VCaP (cell line): Measurements from ENCODE around the gene SRCIN1.
A peak's percentile ranks its signal among the peaks of the same experiment; 100 is the strongest.
"Not testable (repeated sequence)": the region's sequence is repeated elsewhere in the genome, so short reads cannot be mapped to it uniquely, and the experiment has no call there.

ENCODE experiments used
- H3K27ac ChIP-seq: fragments of 450-650 bp; 2 replicates; pipeline ENCODE4 v1.5.1; 2017
- TF ChIP-seq, protein P1 (sequence below): fragments of 450-650 bp; conservative IDR thresholded peaks from 2 replicates; pipeline ENCODE4 v1.5.1; 2017; ENCODE audit warnings: mild to moderate bottlenecking, moderate library complexity

Gene SRCIN1

DNA sequence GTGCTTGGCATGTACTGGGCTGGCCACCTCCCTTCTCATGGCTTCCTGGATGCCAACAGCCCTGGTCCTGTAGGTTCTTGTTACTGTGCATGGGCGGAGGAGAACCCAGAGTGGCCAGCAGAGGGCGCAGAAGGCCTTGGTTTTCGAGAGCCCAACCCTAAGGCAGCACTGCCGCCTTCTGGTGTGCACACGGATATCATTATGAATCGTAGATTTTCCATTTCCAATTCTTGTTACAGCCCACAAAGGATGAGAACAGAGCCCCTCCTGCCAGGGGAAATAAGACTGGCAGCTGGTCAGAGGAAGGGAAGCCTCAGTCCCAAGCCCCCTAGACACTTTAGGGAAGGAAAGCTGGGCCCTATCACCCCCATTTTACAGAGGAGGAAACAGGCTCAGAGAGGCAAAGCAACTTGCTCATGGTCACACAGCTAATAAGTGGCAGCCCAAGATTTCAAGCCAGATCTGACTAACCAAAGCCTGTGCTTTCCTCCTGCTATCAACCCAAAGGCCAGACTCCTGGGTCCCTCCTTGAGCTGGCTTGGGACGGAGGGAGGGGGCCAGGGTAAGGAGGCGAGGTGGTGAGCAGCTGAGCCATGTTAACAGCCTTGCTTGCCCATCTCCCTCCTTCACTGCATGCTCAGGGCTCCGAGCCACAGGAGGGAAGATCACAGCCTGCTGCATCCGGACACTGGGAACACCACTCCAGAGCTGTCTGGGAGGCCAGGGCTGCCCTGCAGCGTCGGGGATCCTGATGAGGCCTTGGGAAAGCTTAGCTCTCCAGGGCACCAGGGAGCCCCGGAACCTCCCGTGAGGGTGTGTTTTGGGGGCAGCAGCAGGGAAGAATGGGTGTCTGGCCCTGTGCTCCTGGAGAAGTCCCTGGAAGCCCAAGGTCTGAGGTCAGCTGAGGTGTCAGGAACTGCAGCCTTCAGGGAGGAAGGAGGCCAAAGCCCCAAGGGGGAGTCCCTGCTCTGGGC lies 113.4 kb downstream of the SRCIN1 start:
- TF ChIP-seq, protein P1, sequence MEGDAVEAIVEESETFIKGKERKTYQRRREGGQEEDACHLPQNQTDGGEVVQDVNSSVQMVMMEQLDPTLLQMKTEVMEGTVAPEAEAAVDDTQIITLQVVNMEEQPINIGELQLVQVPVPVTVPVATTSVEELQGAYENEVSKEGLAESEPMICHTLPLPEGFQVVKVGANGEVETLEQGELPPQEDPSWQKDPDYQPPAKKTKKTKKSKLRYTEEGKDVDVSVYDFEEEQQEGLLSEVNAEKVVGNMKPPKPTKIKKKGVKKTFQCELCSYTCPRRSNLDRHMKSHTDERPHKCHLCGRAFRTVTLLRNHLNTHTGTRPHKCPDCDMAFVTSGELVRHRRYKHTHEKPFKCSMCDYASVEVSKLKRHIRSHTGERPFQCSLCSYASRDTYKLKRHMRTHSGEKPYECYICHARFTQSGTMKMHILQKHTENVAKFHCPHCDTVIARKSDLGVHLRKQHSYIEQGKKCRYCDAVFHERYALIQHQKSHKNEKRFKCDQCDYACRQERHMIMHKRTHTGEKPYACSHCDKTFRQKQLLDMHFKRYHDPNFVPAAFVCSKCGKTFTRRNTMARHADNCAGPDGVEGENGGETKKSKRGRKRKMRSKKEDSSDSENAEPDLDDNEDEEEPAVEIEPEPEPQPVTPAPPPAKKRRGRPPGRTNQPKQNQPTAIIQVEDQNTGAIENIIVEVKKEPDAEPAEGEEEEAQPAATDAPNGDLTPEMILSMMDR: peak; percentile 66
- not testable (repeated sequence) for H3K27ac ChIP-seq

DNA sequence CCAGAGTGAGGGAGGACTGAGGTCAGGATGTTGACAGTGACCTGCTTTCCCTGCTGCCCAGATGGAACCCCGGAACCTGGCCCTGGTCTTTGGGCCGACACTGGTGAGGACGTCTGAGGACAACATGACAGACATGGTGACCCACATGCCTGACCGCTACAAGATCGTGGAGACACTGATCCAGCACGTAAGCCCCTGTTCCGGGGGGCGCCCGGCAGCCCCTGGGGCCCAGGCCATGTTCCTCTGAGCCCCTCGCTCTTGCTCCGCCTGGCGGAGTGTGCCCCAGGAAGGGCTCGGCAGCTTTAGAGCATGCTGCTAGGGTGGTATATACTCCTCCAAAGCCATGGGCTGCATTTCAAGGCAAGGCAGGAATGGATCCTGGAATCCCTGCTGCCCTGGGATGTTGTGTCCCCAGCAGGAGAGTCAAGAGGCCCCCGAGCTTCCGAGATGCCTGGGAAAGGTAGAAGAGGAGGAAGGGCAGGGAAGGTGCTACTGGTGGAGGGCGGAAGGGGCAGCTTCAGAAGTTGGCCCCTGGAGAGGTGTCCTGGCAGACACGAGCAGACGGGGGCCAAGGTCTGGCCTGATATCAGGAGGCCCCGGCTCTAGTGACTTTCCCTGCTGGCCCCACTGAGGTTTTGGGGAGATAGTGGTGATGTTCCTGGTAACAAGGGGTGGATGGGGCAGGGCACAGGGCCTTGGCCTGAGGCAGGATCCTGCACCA lies 114.2 kb downstream of the SRCIN1 start:
- not testable (repeated sequence) for H3K27ac ChIP-seq

DNA sequence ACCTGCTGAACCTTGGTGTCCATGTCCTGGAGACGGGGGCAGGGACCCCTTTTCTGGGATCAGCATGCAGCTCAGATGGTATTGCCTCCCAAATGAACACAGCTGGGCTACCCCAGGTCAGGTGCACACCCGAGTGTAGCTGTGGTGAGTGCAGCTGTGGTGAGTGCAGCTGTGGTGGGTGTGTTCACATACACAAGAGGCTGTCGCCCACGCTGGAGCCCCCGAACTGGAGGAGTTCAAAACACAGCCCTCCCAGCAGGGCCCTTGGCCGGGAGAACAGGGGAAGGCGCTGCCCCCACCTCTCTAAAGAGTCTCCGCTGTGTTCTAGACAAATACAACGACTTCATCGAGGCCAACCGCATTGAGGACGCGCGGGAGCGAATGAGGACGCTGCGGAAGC lies 116.0 kb downstream of the SRCIN1 start:
- H3K27ac ChIP-seq: not testable (repeated sequence)

DNA sequence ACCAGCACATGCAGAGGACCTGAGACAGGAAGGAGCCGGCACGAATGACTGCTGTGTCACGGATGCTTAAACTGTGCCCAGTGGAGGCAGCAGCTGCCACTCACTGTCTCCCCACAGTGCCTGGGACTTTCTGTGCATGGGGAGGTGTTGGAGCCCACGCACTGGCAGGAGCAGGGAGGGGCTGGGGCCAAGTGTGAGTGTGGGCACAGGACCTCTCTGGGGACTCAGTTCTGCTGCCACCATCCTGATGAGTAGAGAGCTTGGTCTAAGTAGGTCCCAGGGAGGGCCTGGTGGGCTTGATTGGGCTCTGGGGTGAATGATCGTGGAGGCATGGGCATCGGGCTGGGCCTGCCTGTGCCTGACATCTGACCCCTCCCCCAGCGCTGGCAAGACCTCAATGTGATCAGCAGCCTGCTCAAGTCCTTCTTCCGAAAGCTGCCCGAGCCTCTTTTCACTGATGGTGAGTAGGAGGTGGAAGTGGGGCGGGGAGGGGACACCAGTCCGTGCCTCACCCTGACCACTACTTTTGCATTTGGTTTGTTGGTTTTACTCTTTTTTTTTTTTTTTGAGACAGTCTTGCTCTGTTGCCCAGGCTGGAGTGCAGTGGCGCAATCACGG lies 120.0 kb downstream of the SRCIN1 start:
- not testable (repeated sequence) for H3K27ac ChIP-seq

DNA sequence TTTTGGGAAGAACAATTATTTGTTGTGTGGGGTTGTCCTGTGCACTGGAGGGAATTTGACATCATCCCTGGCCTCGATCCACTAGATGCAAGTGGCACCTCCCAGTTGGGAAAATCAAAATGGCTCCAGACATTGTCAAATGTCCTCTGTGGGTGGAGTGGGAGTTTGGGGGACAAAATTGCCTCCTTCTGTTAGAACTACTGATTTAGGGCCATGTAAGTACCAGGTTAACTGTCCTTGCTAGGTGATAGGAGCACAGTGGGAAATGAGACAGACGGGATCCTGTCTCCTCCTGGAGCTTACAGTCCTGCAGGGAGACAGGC lies 120.6 kb downstream of the SRCIN1 start:
- H3K27ac ChIP-seq: no peak overlapping the region
- TF ChIP-seq, protein P1: peak; percentile 66

DNA sequence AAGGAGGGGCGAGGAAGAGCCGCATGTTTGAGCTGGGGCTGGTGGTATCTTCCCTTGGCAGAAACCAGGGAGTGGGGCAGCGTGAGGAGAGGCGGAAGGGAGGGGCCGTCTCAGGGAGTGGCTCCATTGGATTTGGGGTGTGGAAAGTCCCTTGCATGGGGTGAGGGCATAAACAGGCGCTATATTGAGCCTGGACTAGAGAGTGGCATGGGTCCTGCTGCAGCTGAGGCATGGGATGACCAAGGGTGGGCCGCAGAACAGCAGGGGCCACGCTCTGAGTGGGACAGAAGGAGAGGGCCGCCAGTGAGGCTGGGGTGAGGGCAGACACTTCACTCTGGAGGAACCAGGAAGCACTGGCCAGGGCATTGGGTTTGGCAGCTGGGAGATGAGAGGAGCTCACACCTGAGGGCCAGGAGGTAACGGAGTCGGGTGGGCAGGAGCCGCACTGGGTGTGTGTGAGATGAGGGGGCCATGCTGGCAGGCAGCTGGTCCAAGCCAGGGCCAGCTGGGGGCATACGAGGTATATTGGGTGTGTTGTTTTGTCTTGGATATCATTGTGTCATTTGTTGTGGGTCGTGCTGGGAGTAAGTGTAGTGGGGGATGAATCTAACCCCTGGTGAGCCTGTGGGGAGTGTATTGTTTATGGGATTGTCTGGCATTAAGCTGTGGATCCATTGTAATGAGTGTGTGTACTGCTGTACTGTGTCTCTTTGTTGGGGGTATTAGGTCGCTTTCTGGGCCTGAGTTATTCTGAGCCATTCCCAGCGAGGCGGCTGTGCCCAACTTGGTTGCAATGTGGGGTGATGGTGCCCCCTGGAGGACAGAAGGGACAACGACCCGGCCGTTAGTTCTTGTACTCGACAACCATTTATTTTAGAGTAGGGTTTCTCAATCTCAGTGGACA lies 121.3 kb downstream of the SRCIN1 start:
- TF ChIP-seq, protein P1: peak; percentile 91
- H3K27ac ChIP-seq: not testable (repeated sequence)

DNA sequence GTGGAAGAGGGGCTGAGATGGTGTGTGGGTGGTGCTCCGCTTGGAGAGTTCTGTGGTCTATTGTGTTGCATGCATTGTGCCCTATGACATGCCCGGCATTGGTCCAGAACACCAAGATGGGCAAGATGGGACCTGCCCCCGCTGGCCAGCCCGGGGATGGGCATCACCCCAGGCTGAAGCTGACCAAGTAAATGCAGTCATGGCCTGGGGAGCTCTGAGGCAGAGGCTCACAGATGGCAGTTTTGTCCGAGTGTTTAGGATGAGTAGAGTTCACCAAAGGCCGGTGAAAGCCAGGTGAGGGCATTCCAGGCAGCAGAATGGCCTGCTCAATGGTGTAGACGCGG lies 123.1 kb downstream of the SRCIN1 start:
- not testable (repeated sequence) for H3K27ac ChIP-seq

DNA sequence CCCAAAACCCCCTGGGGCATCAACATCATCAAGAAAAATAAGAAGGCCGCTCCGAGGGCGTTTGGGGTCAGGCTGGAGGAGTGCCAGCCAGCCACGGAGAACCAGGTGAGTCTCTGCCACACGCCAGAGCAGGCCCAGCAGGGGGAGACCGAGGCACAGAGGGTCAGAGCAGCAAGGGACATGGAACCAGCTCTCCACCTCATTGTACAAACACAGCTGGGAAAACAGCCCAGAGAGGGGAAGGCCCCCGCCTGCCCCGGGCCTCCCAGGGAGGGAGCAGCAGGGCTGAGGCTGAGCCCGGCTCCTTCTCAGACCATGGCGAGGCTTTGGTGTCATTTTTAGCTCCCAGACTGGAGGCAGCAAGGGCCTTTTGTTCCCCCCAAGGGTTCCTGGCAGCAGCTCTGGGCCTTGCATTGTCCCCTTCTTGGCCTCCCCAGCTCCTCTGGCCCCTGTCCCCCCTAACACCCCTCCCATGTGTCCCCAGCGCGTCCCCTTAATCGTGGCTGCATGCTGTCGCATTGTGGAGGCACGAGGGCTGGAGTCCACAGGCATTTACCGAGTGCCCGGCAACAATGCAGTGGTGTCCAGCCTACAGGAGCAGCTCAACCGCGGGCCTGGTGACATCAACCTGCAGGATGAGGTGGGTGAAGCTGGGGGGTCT lies 123.6 kb downstream of the SRCIN1 start:
- not testable (repeated sequence) for H3K27ac ChIP-seq
